ENCODE results near the gene MSI2. TPM values are rescaled to one million over a fixed set of nuclear protein-coding genes. Genes with fewer than 3 reads are reported as not detected.

The MSI2 gene
- total RNA-seq, 1 donor from 2014 or later, result 67.9 TPM

- no peak overlapping the region for H3K4me2 ChIP-seq (ENCODE audit: low read length)
- peaks cover 42% of the 10 kb centered on the region for H3K4me1 ChIP-seq (ENCODE audit: insufficient read depth, low read length)
Observed at GRCh38 chr17:57554826-57555635, 298.7 kb downstream of the MSI2 start.

GRCh38 chr17:57555636-57556175 is 299.4 kb downstream of the MSI2 start:
- H3K4me1 ChIP-seq (ENCODE audit: insufficient read depth, low read length), result peaks cover 42% of the 10 kb centered on the region
- H3K27ac Mint-ChIP-seq (ENCODE audit: unreplicated experiment), result no peak overlapping the region
- peaks cover 32% of the 10 kb centered on the region for H3K4me1 Mint-ChIP-seq (ENCODE audit: low read depth, unreplicated experiment)

More at GRCh38 chr17:57554826-57555635, 298.7 kb downstream of the MSI2 start:
- Mint-ChIP-seq H3K4me3 (ENCODE audit: unreplicated experiment) (no peak overlapping the region), H3K27ac (ENCODE audit: unreplicated experiment) (no peak overlapping the region), H3K9me3 (ENCODE audit: unreplicated experiment) (no peaks in the 10 kb centered on the region), H3K36me3 (ENCODE audit: low read depth, unreplicated experiment) (peaks cover 2% of the 10 kb centered on the region), H3K27me3 (ENCODE audit: low read depth, unreplicated experiment) (no peaks in the 10 kb centered on the region), H3K4me1 (ENCODE audit: low read depth, unreplicated experiment) (peaks cover 34% of the 10 kb centered on the region)
- TF ChIP-seq EZH2 (IDR thresholded peaks at IDR 0.05; ENCODE audit: insufficient read depth, low read length), result no peak
- no peak for TF ChIP-seq CTCF (IDR thresholded peaks at IDR 0.05; ENCODE audit: insufficient read depth, low read depth, low read length)
- Histone ChIP-seq H3K27me3 (ENCODE audit: insufficient read depth, low read length) (no peaks in the 10 kb centered on the region), H2AFZ (ENCODE audit: low read depth, low read length) (no peak overlapping the region), H3K9ac (ENCODE audit: low read length) (no peak overlapping the region), H3K79me2 (ENCODE audit: insufficient read depth, low read length) (peaks cover 2% of the 10 kb centered on the region), H3K27ac (ENCODE audit: low read depth, low read length) (no peak overlapping the region), H3K9me3 (ENCODE audit: insufficient read depth, low read depth, low read length) (no peaks in the 10 kb centered on the region), H4K20me1 (ENCODE audit: insufficient read depth, low read length) (peaks cover 19% of the 10 kb centered on the region), H3K4me3 (ENCODE audit: insufficient read depth, low read depth, low read length) (no peak overlapping the region), H3K36me3 (ENCODE audit: insufficient read depth, low read length) (no peaks in the 10 kb centered on the region)
- DNase-seq (ENCODE audit: low read depth) (no peak), FAIRE-seq (no peak)

More at GRCh38 chr17:57555636-57556175, 299.4 kb downstream of the MSI2 start:
- H3K4me3 ChIP-seq (ENCODE audit: insufficient read depth, low read depth, low read length), result no peak overlapping the region
- H4K20me1 ChIP-seq (ENCODE audit: insufficient read depth, low read length), result peaks cover 19% of the 10 kb centered on the region
- Mint-ChIP-seq H3K27me3 (ENCODE audit: low read depth, unreplicated experiment) (no peaks in the 10 kb centered on the region), H3K36me3 (ENCODE audit: low read depth, unreplicated experiment) (peaks cover 2% of the 10 kb centered on the region), H3K4me3 (ENCODE audit: unreplicated experiment) (no peak overlapping the region), H3K9me3 (ENCODE audit: unreplicated experiment) (no peaks in the 10 kb centered on the region)
- DNase-seq (ENCODE audit: low read depth), result no peak
- no peak overlapping the region for H3K27ac ChIP-seq (ENCODE audit: low read depth, low read length)
- H3K27me3 ChIP-seq (ENCODE audit: insufficient read depth, low read length), result no peaks in the 10 kb centered on the region
- H3K9me3 ChIP-seq (ENCODE audit: insufficient read depth, low read depth, low read length), result no peaks in the 10 kb centered on the region
- H2AFZ ChIP-seq (ENCODE audit: low read depth, low read length), result no peak overlapping the region
- no peak overlapping the region for H3K9ac ChIP-seq (ENCODE audit: low read length)
- FAIRE-seq, result no peak
- H3K36me3 ChIP-seq (ENCODE audit: insufficient read depth, low read length), result no peaks in the 10 kb centered on the region
- H3K4me2 ChIP-seq (ENCODE audit: low read length), result no peak overlapping the region
- TF ChIP-seq CTCF (IDR thresholded peaks at IDR 0.05; ENCODE audit: insufficient read depth, low read depth, low read length), result no peak
- TF ChIP-seq EZH2 (IDR thresholded peaks at IDR 0.05; ENCODE audit: insufficient read depth, low read length), result no peak
- H3K79me2 ChIP-seq (ENCODE audit: insufficient read depth, low read length), result peaks cover 2% of the 10 kb centered on the region
